ENCODE results near the gene APBB3. TPM values are rescaled to one million over a fixed set of nuclear protein-coding genes. Genes with fewer than 3 reads are reported as not detected.
A peak's percentile ranks its signal among the peaks of the same experiment; 100 is the strongest.
"Not testable (repeated sequence)": the region's sequence is repeated elsewhere in the genome, so short reads cannot be mapped to it uniquely, and the experiment has no call there.

The APBB3 gene, protein sequence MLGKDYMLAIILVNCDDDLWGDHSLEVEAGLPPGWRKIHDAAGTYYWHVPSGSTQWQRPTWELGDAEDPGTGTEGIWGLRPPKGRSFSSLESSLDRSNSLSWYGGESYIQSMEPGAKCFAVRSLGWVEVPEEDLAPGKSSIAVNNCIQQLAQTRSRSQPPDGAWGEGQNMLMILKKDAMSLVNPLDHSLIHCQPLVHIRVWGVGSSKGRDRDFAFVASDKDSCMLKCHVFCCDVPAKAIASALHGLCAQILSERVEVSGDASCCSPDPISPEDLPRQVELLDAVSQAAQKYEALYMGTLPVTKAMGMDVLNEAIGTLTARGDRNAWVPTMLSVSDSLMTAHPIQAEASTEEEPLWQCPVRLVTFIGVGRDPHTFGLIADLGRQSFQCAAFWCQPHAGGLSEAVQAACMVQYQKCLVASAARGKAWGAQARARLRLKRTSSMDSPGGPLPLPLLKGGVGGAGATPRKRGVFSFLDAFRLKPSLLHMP
- 2.8 and 9.3 TPM in 2 replicates for total RNA-seq (2014; rRNA removed; shearing (Covaris generic))

DNA sequence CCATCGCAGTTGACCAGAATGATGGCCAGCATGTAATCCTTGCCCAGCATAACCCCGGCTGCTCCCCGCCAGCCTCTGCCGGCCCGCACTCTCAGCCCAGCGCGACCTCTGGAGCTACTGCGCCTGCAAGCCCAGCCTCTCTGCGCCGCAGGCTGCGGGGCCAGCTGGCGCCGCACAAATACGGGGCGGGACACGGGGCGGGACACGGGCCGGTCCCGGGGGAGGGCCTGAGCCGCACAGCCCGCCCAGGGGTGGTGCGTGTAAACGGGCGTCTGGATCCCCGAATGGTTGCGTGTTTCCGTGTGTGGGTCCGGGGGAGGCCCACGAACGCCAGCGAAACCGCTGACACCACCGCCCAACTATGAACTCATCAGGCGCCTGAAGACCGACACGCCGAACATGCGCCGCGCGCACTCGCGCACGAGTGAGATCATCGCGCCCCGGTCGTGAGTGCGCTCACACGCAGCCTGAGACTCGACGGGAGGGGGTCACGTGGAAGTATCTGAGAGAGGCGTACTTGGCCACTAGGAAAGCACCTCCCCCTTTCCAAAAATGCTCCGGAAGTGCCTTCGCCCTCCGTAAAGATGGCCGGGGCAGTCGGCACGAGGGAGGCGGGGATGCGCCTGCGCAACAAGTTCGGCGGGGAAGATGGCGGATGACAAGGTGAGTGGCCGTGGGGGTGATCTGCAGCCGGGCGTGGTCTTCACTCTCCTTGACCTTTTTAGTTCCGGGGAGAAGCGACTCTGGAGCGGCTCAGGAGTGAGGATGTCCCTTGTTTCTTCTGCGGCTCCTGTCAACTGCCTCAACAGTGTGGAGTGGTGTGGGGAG is at the start of gene APBB3, which contains the start of gene SLC35A4:
Gene APBB3 (minus strand): TSS at position 403 of the 828 bp plus-strand sequence. CDS start 353 bp downstream, at position 50.
Gene SLC35A4 (plus strand): TSS at position 633 of the 828 bp plus-strand sequence. CDS start 2,342 bp downstream, outside the sequence.
- peak; percentile 98 for DNase-seq (ENCODE audit: low spot score)

GRCh38 chr5:140611020-140611521 is 46.7 kb upstream of the APBB3 start:
- DNase-seq (ENCODE audit: low spot score), result no peak

- DNase-seq (ENCODE audit: low spot score), result peak; percentile 25
Measured at GRCh38 chr5:140609126-140609525, 44.7 kb upstream of the APBB3 start.

DNA sequence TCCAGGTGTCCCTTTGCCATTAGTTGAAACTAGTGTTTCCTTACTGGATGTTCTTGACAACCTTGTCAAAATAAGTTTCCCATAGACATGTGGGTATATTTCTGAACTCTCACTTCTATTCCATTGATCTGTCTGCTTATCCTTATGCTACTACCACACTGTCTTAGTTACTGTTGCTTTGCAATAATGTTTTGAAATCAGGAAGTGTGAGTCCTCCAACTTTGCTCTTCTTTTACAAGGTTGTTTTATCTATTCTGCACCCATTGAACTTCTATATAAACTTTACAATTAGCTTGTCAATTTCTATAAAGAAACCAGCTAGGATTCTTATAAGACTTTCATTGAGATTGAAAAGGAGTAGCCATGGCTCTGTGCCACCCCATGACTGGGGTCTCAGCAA is 44.3 kb upstream of the APBB3 start:
- no peak for DNase-seq (ENCODE audit: low spot score)

DNA sequence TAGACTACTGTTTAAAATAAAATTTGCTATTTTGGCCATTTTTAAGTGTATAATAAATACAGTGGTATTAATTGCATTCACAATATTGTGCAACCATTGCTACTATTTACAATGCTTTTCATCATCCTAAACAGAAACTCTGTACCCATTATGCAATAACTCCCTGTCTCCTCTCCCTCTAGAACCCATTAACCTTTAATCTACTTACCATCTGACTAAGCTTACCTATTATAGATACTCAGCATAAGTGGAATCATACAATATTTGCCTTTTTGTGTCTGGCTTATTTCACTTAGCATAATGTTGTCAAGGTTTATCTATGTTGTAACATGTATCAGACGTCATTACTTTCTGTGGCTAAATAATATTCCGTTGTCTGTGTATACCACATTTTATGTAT is 42.6 kb upstream of the APBB3 start:
- DNase-seq (ENCODE audit: low spot score), result no peak

DNA sequence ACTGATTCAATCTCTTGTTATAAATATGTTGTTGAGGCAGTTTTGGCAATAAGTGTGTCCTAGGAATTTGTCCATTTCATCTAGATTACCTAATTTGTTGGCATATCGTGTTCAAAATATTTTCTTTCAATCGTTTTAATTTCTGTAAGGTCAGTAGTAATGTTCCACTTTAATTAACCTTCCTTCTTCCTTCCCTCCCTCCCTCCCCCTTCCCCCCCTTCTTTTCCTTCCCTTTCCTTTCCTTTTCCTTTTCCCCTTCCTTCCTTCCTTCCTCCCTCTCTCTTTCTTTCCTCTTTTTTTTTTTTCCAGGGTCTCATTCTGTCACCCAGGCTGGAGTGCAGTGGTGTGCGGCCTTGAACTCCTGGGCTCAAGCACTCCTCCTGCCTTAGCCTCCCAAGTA is 41.5 kb upstream of the APBB3 start:
- DNase-seq (ENCODE audit: low spot score), result no peak

GRCh38 chr5:140603734-140604133 is 39.3 kb upstream of the APBB3 start:
- no peak for DNase-seq (ENCODE audit: low spot score)

DNA sequence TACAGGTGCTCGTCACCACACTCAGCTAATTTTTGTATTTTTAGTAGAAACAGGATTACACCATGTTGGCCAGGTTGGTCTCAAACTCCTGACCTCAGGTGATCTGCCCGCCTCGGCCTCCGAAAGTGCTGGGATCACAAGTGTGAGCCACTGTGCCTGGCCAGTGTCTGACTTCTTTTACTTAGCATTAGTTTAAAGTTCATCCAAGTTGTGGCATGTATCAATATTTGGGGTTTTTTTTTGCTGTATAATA is 39.0 kb upstream of the APBB3 start:
- DNase-seq (ENCODE audit: low spot score), result not testable (repeated sequence)

- DNase-seq (ENCODE audit: low spot score), result no peak
Measured at GRCh38 chr5:140602147-140602546, 37.7 kb upstream of the APBB3 start.

DNA sequence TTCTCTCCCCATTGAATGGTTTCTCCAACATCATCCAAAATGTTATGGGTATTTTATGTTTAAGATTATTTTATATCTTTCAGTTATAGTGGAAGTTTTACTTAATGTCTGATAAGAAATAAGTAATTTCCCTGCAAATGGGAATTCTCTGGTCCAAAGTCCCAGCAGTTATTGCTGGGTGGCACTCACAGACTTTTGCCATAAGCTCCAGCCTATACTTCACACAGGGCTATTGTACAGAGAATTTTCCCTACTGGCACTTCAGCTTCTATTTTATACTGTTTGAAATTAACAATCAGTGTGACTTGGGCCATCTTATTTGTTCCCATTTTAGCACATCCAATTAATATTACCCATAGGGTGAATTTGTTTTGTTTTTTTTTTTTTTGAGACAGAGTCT is 35.7 kb upstream of the APBB3 start:
- DNase-seq (ENCODE audit: low spot score), result no peak

DNA sequence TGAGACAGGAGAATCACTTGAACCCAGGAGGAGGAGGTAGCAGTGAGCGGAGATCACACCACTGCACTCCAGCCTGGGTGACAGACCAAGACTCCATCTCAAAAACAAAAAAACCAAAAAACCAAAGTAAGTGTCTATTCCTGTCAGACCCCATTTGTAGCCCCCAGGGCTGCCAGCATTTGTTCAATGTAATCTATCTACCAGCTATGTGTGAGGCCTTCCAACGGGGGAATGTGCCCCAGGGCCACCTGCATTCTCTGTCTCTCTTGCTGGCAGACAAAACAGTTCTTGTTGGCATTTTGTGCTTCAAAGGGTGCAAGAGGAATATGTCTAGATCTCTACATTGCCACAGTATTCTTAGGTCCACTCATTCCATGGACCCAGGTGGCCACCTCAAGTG is 34.4 kb upstream of the APBB3 start:
- DNase-seq (ENCODE audit: low spot score), result no peak

DNA sequence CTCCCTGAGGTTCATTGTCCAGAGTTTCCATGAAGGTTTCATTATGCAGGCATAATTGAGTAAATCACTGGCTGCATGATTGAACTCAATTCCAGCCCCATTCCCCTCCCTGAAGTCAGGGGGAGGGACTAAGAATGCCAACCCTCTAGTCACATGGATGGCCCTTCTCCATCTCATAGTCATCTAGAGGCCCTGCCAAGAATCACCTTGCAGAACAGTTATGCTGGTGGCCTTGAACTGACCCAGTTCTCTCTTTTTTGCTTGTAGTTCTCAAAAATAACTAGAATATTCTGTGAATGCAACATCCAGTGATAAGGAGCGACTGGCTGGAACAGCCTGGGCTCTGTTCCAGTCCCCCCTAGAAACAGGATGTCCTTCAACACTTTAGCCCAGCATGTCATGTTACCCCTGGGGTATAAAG is 31.9 kb upstream of the APBB3 start:
- no peak for DNase-seq (ENCODE audit: low spot score)

DNA sequence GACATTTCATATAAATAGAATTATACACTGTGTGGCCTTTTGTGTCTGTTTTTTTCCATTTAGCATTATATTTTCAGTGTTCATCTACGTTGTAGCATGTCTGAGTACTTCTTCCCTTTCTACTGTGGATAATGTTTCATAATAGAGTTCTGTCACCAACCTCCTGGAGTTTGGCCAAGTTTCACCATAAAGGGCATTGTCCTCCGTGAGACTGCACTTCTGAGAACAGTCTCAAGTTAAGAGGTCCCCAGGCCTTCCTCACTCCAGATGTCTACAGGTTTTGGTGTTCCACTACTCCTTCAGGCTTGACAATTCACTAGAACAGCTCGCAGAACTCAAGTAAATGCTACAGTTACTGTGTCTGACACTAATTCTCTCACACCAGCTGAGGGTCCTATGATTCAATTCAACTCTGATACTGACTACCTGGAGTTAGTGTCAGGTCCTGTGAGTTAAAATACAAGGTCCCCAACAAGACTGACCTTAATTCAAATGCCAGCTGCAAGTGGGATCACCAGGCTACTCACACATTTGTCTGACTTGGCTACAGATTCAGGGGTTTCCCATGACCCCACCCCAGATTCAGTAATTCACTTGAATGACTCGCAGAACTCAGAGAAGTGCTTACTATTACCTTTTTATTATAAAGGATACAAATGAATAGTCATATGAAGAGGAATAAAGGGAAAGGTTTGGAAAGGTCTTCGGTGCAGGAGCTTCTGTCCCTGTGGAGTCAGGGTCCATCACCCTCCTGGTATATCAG is 31.3 kb upstream of the APBB3 start:
- DNase-seq (ENCODE audit: low spot score), result no peak

- DNase-seq (ENCODE audit: low spot score), result no peak
Measured at GRCh38 chr5:140594169-140594568, 29.8 kb upstream of the APBB3 start.

DNA sequence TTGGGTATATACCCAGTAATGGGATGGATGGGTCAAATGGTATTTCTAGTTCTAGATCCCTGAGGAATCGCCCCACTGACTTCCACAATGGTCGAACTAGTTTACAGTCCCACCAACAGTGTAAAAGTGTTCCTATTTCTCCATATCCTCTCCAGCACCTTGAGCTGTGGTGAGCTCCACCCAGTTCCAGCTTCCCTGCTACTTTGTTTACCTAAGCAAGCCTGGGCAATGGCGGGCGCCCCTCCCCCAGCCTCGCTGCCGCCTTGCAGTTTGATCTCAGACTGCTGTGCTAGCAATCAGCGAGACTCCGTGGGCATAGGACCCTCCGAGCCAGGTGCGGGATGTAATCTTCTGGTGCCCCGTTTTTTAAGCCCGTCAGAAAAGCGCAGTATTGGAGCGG is 28.7 kb upstream of the APBB3 start:
- not testable (repeated sequence) for DNase-seq (ENCODE audit: low spot score)

GRCh38 chr5:140591747-140592372 is 27.5 kb upstream of the APBB3 start:
- DNase-seq (ENCODE audit: low spot score), result no peak

DNA sequence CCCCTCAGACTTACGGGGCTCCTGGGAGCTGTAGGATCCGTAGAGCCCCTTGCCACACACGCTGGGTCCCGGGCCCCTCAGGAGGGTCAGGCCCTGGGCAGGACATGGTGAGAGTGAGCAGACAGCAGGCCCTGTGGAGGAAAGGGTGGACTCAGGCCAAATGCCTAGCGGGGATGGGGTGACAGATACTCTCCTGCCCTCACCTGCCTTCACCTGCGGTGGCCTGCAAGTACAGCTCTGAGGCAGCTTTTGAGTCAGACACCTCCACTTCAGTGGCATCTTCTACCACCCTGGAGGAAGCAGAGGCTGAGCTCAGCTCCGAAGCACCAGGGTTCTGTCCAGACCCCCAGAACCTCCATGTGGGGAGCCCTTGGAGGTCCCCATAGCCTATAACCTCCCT is 26.5 kb upstream of the APBB3 start:
- DNase-seq (ENCODE audit: low spot score), result no peak

DNA sequence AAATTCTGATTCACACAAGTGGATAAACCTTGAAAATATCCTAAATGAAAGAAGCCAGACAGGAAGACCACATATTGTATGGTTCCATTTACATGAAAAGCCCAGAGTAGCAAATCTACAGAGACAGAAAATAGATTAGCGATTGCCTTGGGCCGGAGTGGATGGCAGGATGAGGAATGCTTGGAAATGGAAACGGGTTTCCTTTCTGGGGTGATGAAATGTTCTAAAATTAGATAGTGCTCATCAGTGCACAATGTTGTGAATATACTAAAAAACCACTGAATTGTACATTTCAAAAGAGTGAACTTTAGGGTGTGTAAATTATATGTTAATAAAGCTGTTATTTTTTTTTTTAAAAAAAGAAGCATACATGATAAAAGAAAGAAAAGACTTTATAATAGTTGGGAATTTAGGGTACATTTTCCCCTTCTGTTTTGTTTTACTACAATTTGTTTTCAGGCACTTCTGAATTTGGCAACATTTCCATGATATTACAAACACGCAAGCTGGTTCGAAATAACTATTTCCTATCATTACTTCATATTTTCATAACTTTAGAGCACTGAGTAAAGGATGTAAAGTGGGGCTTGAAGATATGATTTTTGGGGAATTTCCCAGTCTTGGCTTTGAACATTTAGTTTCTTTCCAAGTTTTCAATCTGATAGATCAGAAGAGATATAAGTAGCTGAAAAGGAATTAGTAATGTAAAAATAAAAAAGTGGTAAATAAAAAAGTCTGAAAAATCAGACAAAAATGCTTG is 24.1 kb upstream of the APBB3 start:
- no peak for DNase-seq (ENCODE audit: low spot score)

- no peak for DNase-seq (ENCODE audit: low spot score)
Measured at GRCh38 chr5:140587495-140587894, 23.1 kb upstream of the APBB3 start.

GRCh38 chr5:140579188-140579747 is 14.9 kb upstream of the APBB3 start:
- DNase-seq (ENCODE audit: low spot score), result not testable (repeated sequence)

All from H4 (cell line).